GM12878 (cell line): Measurements from ENCODE around the gene PTPRD. TPM values are rescaled to one million over a fixed set of nuclear protein-coding genes. Genes with fewer than 3 reads are reported as not detected.

Experiments used
- ATAC-seq: fragments of 200-7000 bp; cut with Tn5 transposase; 3 replicates; pipeline ENCODE4 v1.9.1; 2020; ENCODE audit warnings: mild to moderate bottlenecking, moderate library complexity
- BruUV-seq: library from RNA; stranded (reverse); fragments of 400-500 nt; replicated peaks from 2 replicates; lab custom pipeline; 2021; lab: Mats Ljungman, UMichigan
- CTCF ChIA-PET: fragments of 300-600 bp; sonication (Branson Sonifier 250); formaldehyde crosslinking; extraction: SDS; loops from one replicate; lab custom pipeline; 2021; ENCODE audit warnings: inconsistent platforms; lab: Yijun Ruan, JAX
- POLR2A ChIA-PET: fragments of 350-600 bp; formaldehyde crosslinking; extraction: SDS; loops from one replicate; lab custom pipeline; 2021; ENCODE audit warnings: inconsistent platforms; lab: Charles Lee
- RAD21 ChIA-PET: fragments of 300-600 bp; sonication (Branson Sonifier 250); formaldehyde crosslinking; loops from one replicate; lab custom pipeline; 2023; ENCODE audit warnings: antibody characterized with exemption; ENCODE audit not compliant: unreplicated experiment; lab: Charles Lee
- SMC1A ChIA-PET: fragments of 300-600 bp; sonication (Branson Sonifier 250); formaldehyde crosslinking; loops from one replicate; lab custom pipeline; 2023; ENCODE audit not compliant: unreplicated experiment, uncharacterized antibody; lab: Charles Lee
- DNase-seq: peaks from one replicate; pipeline ENCODE4 v3.0.0-alpha.2; 2011; ENCODE audit warnings: low read depth, low spot score
- FAIRE-seq: peaks from 3 replicates; lab custom pipeline; 2011; peaks lifted over from hg19 to GRCh38; lab: Jason Lieb, UNC
- H2AFZ ChIP-seq: 2 replicates; pipeline ENCODE4 v1.6.0; 2011; ENCODE audit warnings: low read depth, low read length, control low read depth; ENCODE audit not compliant: control insufficient read depth
- H3K27ac ChIP-seq: 2 replicates; pipeline ENCODE4 v1.5.1; 2011; ENCODE audit warnings: control low read depth; ENCODE audit not compliant: control insufficient read depth, insufficient read depth
- H3K27me3 ChIP-seq, 2 experiments: replicated peaks in 1 of 2; 2 replicates each; pipeline versions ENCODE4 v1.6.0 to v1.6.1; 2011; ENCODE audit warnings: low read length in 1 of 2; ENCODE audit not compliant: control insufficient read depth in 2 of 2, insufficient read depth in 2 of 2
- H3K36me3 ChIP-seq, 2 experiments: 2 replicates each; pipeline ENCODE4 v1.5.1; 2011; ENCODE audit warnings: low read length in 1 of 2; ENCODE audit not compliant: control insufficient read depth in 2 of 2, insufficient read depth in 2 of 2
- H3K4me1 ChIP-seq: 2 replicates; pipeline ENCODE4 v1.6.1; 2011; ENCODE audit warnings: mild to moderate bottlenecking, low read length, moderate library complexity, mixed read lengths; ENCODE audit not compliant: control insufficient read depth, insufficient read depth
- H3K4me2 ChIP-seq: 2 replicates; pipeline ENCODE4 v1.6.0; 2011; ENCODE audit warnings: control low read depth; ENCODE audit not compliant: control insufficient read depth, insufficient read depth
- H3K4me3 ChIP-seq: fragments of 200-600 bp; sonication (generic); 2 replicates; pipeline ENCODE4 v1.5.1; 2016
- H3K79me2 ChIP-seq: 2 replicates; pipeline ENCODE4 v1.6.0; 2011; ENCODE audit warnings: low read length; ENCODE audit not compliant: control insufficient read depth, insufficient read depth
- H3K9ac ChIP-seq: 2 replicates; pipeline ENCODE4 v1.8.0; 2011; ENCODE audit warnings: low read length, control low read depth, mixed read lengths; ENCODE audit not compliant: control insufficient read depth, insufficient read depth
- H3K9me3 ChIP-seq: replicated peaks from 3 replicates; pipeline ENCODE4 v1.5.1; 2011; ENCODE audit warnings: mild to moderate bottlenecking, low read length; ENCODE audit not compliant: control insufficient read depth, insufficient read depth
- H4K20me1 ChIP-seq: 2 replicates; pipeline ENCODE4 v1.6.0; 2011; ENCODE audit not compliant: control insufficient read depth, insufficient read depth
- BMI1 ChIP-seq: fragments of 450-650 bp; IDR thresholded peaks from 2 replicates; pipeline ENCODE4 v1.6.1; 2016; ENCODE audit warnings: mild to moderate bottlenecking, moderate library complexity, borderline replicate concordance
- CHD2 ChIP-seq: IDR thresholded peaks from 2 replicates; pipeline ENCODE4 v1.6.1; 2011; ENCODE audit warnings: low read depth, low read length, improper control_type of control experiment, borderline replicate concordance
- CREM ChIP-seq: IDR thresholded peaks from 2 replicates; pipeline ENCODE4 v1.6.1; 2014; ENCODE audit warnings: antibody characterized with exemption, low read depth
- HDAC2 ChIP-seq: fragments of 200-600 bp; sonication (generic); IDR thresholded peaks from 2 replicates; pipeline ENCODE4 v1.6.1; 2017
- HDGF ChIP-seq: fragments of 450-650 bp; IDR thresholded peaks from 2 replicates; pipeline ENCODE4 v1.6.1; 2016; ENCODE audit warnings: antibody characterized with exemption
- IRF4 ChIP-seq: IDR thresholded peaks from 2 replicates; pipeline ENCODE4 v1.6.1; 2011; ENCODE audit warnings: low read depth, low read length
- JUND ChIP-seq: IDR thresholded peaks from 2 replicates; pipeline ENCODE4 v1.6.1; 2012; ENCODE audit warnings: low read depth, mild to moderate bottlenecking, low read length, improper control_type of control experiment, moderate library complexity
- KAT2A ChIP-seq: conservative IDR thresholded peaks from 2 replicates; pipeline ENCODE4 v1.6.1; 2011; ENCODE audit warnings: low read depth, low read length; ENCODE audit not compliant: control insufficient read depth
- MTA2 ChIP-seq: fragments of 450-650 bp; IDR thresholded peaks from 2 replicates; pipeline ENCODE4 v1.6.1; 2016; ENCODE audit warnings: low read depth, mild to moderate bottlenecking, moderate library complexity
- NKRF ChIP-seq: fragments of 450-650 bp; conservative IDR thresholded peaks from 2 replicates; pipeline ENCODE4 v1.6.1; 2017; ENCODE audit warnings: mild to moderate bottlenecking, moderate library complexity
- RCOR1 ChIP-seq: conservative IDR thresholded peaks from 2 replicates; pipeline ENCODE4 v1.6.1; 2012; ENCODE audit warnings: low read depth, low read length, improper control_type of control experiment
- RFX5 ChIP-seq: IDR thresholded peaks from 2 replicates; pipeline ENCODE4 v1.6.1; 2011; ENCODE audit warnings: low read depth, low read length, improper control_type of control experiment
- SIN3A ChIP-seq: IDR thresholded peaks from 2 replicates; pipeline ENCODE4 v1.6.1; 2012; ENCODE audit warnings: low read depth, low read length, improper control_type of control experiment
- SPI1 ChIP-seq: IDR thresholded peaks from 2 replicates; pipeline ENCODE4 v1.6.1; 2011; ENCODE audit warnings: low read depth, mild to moderate bottlenecking, low read length, moderate library complexity, borderline replicate concordance; ENCODE audit not compliant: insufficient read depth
- SREBF1 ChIP-seq: IDR thresholded peaks from 2 replicates; pipeline ENCODE4 v1.6.1; 2012; ENCODE audit warnings: mild to moderate bottlenecking, low read length
- SREBF2 ChIP-seq: IDR thresholded peaks from 2 replicates; pipeline ENCODE4 v1.6.1; 2012; ENCODE audit warnings: mild to moderate bottlenecking, low read length
- STAT3 ChIP-seq: IDR thresholded peaks from 2 replicates; pipeline ENCODE4 v1.6.1; 2011; ENCODE audit warnings: low read depth, low read length, improper control_type of control experiment
- ZBED1 ChIP-seq: IDR thresholded peaks from 2 replicates; pipeline ENCODE4 v1.6.1; 2016; ENCODE audit warnings: borderline replicate concordance
- ZNF207 ChIP-seq: fragments of 450-650 bp; IDR thresholded peaks from 2 replicates; pipeline ENCODE4 v1.6.1; 2014; ENCODE audit warnings: antibody characterized with exemption, mild to moderate bottlenecking, borderline replicate concordance
- WGBS: methylation state at CpG from one replicate; pipeline ENCODE4 v1.1.6; 2016; ENCODE audit warnings: low lambda C conversion rate; ENCODE audit not compliant: insufficient replicate concordance, insufficient coverage; ENCODE audit errors: missing lambda C conversion rate; 5-methylcytosine and 5-hydroxymethylcytosine counted together
- in situ Hi-C: fragments of 300-500 bp; cut with MboI; formaldehyde crosslinking; loops from 9 replicates; pipeline ENCODE4 v1.14.3; 2018; ENCODE audit warnings: mixed read lengths
- intact Hi-C: fragments of 100-400 bp; cut with micrococcal nuclease; formaldehyde crosslinking; loops from one replicate; pipeline ENCODE4 v1.14.2; 2022; ENCODE audit not compliant: unreplicated experiment
- polyA plus RNA-seq, 11 experiments: library from polyadenylated mRNA; depleted of rRNA in 4 of 11; unstranded in 6 of 11; stranded (reverse) in 5 of 11; fragments of >200 nt; fragmentation: Nextera tagmentation in 4 of 11; fragmentation: Illumina TruSeq in 1 of 11; extraction: Ambion mirVana in 4 of 11; extraction: Trizol in 1 of 11; gene quantifications; 1 replicate in 1 of 11; 2 replicates in 10 of 11; pipeline versions ENCODE4 v1.2.1 to v1.2.3, GENCODE V29; 2011 to 2016; ENCODE audit warnings: inconsistent platforms in 2 of 11, missing spikeins in 2 of 11, low read depth in 1 of 11
- total RNA-seq, 4 experiments: library from RNA; depleted of rRNA in 3 of 4; stranded (reverse); fragments of >200 nt in 3 of 4; fragmentation: Illumina TruSeq in 1 of 4; extraction: Trizol in 1 of 4; gene quantifications; 2 replicates each; pipeline versions ENCODE4 v1.2.1 to v1.2.3, GENCODE V29; 2013 to 2021
- TF ChIP-seq, protein P1 (sequence below): fragments of 450-650 bp; IDR thresholded peaks from 2 replicates; pipeline ENCODE4 v1.6.1; 2017; ENCODE audit warnings: mild to moderate bottlenecking

The PTPRD gene
- total and polyA plus RNA-seq, 10 of the 15 experiments (the other 5 are each of a cell fraction or from before 2014, with no cell fraction given) = under 0.01 to 0.05 (median 0.01) TPM; not detected in 7

DNA sequence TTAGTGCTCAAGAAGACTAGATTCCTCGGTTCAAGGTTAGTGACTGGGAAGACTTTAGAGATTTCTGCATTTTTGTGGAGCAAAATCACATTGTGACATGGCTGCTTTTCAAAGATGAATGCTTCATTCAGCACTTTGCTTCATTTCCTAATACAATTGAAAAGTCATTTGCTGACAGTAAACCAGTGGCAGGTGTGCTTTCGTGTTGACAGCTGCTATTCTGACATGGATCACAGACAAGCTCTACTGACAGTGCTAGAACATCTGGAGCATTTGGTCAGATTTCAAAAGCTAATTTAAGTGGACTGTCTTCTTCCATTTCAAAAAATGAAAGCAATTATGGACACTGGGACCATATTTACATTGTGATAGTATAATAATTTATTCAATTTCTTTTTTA lies 1060.1 kb downstream of the PTPRD start:
- Histone ChIP-seq H3K27ac (no peak overlapping the region), H3K4me1 (no peaks in the 10 kb centered on the region), H4K20me1 (no peaks in the 10 kb centered on the region), H3K36me3 (no peaks in the 10 kb centered on the region), H3K9ac (no peak overlapping the region), H3K4me2 (no peak overlapping the region), H2AFZ (no peak overlapping the region), H3K9me3 (no peaks in the 10 kb centered on the region), H3K4me3 (no peak overlapping the region), H3K79me2 (no peaks in the 10 kb centered on the region), H3K27me3 (no peaks in the 10 kb centered on the region)
- RAD21 ChIA-PET = no interaction called here
- POLR2A ChIA-PET = no interaction called here
- no TSS peak for BruUV-seq
- DNase-seq (no peak), FAIRE-seq (no peak), ATAC-seq (no peak)
- CTCF ChIA-PET = no interaction called here
- SMC1A ChIA-PET = no interaction called here
- intact Hi-C loops (no loop called here), in situ Hi-C loops (no loop called here)
- WGBS = 0% methylated on average over 2 of the region's 2 CpGs
- no peak for TF ChIP-seq STAT3
- no peak for TF ChIP-seq ZBED1
- no peak for TF ChIP-seq HDAC2
- TF ChIP-seq RCOR1 = no peak
- no peak for TF ChIP-seq CREM
- TF ChIP-seq RFX5 = no peak
- TF ChIP-seq SREBF1 = no peak
- no peak for TF ChIP-seq SPI1
- TF ChIP-seq, protein P1, sequence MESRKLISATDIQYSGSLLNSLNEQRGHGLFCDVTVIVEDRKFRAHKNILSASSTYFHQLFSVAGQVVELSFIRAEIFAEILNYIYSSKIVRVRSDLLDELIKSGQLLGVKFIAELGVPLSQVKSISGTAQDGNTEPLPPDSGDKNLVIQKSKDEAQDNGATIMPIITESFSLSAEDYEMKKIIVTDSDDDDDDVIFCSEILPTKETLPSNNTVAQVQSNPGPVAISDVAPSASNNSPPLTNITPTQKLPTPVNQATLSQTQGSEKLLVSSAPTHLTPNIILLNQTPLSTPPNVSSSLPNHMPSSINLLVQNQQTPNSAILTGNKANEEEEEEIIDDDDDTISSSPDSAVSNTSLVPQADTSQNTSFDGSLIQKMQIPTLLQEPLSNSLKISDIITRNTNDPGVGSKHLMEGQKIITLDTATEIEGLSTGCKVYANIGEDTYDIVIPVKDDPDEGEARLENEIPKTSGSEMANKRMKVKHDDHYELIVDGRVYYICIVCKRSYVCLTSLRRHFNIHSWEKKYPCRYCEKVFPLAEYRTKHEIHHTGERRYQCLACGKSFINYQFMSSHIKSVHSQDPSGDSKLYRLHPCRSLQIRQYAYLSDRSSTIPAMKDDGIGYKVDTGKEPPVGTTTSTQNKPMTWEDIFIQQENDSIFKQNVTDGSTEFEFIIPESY = no peak
- TF ChIP-seq NKRF = no peak
- no peak for TF ChIP-seq SREBF2
- no peak for TF ChIP-seq BMI1
- no peak for TF ChIP-seq JUND
- no peak for TF ChIP-seq HDGF
- TF ChIP-seq CHD2 = no peak
- no peak for TF ChIP-seq MTA2
- no peak for TF ChIP-seq KAT2A
- no peak for TF ChIP-seq SIN3A
- TF ChIP-seq IRF4 = no peak
- TF ChIP-seq ZNF207 = no peak
